ENCODE data around the gene IMP3. TPM values are rescaled to one million over a fixed set of nuclear protein-coding genes. Genes with fewer than 3 reads are reported as not detected.
"Not testable (repeated sequence)": the region's sequence is repeated elsewhere in the genome, so short reads cannot be mapped to it uniquely, and the experiment has no call there.

Gene IMP3
- total RNA-seq, 1 donor from 2014 or later = 54.9 TPM

GRCh38 chr15:75685195-75685594, 45.2 kb upstream of the IMP3 start:
- Histone ChIP-seq H3K4me1 (peaks cover 7% of the 10 kb centered on the region), H3K36me3 (no peaks in the 10 kb centered on the region), H3K4me3 (no peak overlapping the region), H3K27me3 (no peaks in the 10 kb centered on the region), H3K27ac (no peak overlapping the region), H3K9me3 (no peaks in the 10 kb centered on the region)
- no peak for ATAC-seq
- intact Hi-C loops (cut with DNase I) = no loop called here
- TF ChIP-seq CTCF (IDR thresholded peaks at IDR 0.05) = no peak
- no peak for DNase-seq

DNA sequence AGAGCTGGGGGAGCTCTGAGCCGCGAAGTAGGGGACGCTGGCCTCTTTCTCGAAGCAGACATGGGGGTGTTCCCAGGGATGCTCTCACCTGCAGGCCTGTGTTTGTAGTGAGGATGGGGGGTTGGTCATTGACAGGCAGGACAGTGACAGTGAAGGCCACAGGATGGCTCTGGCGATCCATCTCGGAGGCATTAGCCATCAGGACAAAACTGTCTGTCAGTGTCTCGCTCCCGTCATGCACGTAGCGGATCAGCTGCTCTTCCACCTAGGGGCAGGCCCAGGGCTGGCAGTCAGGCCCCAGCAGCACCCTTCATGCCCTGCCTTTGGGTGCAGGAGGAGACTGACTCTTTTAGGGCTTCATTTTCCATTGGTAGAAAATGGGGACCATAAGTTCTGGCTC, 44.6 kb upstream of the IMP3 start:
- TF ChIP-seq CTCF (IDR thresholded peaks at IDR 0.05) = no peak
- ATAC-seq = no peak
- no peak overlapping the region for H3K4me3 ChIP-seq
- no peak overlapping the region for H3K27ac ChIP-seq
- intact Hi-C loops (cut with DNase I) = no loop called here
- peaks cover 7% of the 10 kb centered on the region for H3K4me1 ChIP-seq
- DNase-seq = no peak
- no peaks in the 10 kb centered on the region for H3K9me3 ChIP-seq
- no peaks in the 10 kb centered on the region for H3K36me3 ChIP-seq
- no peaks in the 10 kb centered on the region for H3K27me3 ChIP-seq

DNA sequence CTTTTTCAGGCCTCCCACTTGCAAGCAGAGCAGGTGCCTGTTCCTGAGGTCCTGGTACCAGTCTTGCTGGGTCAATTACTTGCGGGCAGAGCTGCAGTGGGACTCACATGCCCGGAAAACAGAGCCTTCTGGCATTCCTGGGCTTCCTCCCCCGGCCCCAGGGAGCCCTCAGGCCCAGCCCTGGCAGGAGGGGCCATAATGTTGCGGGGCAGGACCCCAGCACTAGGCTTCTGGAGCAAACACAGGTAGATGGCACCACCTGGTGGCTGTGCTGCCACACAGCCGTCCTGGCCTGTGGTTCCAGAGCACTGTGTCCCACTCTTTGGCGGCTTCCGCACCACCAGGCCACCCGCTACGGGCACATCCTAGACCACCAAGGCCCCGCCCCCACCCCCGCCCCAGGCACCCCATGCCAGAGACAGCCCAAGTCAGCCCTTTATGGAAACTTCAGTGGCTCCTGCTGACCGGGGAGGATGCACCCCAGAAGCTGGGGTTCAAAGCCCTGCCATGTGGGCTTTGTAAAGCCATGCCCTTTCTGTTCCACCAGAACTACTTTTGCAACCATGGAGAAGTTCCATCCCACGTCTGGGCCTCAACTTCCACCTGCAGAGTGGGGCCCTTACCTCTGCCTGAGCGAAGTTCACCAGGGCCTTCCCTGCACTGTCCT, 43.8 kb upstream of the IMP3 start:
- not testable (repeated sequence) for H3K27ac ChIP-seq
- peak; percentile 79 for TF ChIP-seq CTCF (IDR thresholded peaks at IDR 0.05)

DNA sequence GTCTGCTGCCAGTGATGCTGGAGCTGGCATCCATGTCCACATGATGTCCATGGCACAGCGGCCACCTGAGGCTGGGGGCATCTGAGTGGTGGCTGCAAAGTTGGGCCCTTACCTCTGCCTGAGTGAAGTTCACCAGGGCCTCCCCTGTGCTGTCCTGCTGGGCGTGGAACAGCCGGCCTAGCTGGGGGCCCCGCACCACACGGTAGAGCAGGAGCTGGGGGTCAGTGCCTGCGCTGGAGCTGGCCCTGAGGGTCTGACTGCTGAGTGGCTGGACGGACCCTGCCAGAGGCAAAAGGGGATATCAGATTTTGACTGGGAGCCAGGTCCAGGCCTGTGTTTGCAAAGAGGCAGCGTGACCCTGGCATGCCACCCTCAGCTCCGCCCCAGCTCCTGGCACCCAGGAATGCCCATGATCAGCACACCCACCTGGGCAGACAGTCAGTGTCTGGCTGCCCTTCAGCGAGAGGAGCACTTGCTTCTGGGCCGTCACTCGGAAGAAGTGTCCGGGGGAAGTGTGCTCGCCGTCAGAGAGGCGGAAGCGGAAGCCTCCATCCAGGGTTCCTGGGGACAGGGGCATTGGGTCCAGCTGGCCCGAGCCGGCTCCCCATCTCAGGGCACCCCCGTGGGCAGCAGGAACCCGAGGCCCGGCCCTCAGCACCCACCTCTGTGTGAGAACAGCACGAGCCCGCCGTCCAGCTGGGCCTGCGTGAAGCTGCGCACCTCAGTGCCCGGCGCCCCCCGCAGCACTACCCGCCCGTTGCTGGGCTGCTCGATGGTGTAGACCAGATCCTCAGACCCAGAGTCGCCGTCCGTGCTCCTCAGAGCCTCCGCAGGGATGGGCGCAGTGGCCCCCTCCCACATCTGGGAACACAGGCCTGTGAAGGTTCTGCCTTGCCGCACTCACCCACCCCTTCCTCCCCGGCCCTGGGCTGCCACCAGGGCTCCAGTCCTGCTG, 42.4 kb upstream of the IMP3 start:
- Histone ChIP-seq H3K27me3 (no peaks in the 10 kb centered on the region), H3K27ac (no peak overlapping the region), H3K4me1 (peaks cover 7% of the 10 kb centered on the region), H3K4me3 (no peak overlapping the region), H3K36me3 (no peaks in the 10 kb centered on the region), H3K9me3 (no peaks in the 10 kb centered on the region)
- no peak for DNase-seq
- no peak for ATAC-seq
- intact Hi-C loops (cut with DNase I) = no loop called here
- TF ChIP-seq CTCF (IDR thresholded peaks at IDR 0.05) = no peak

More for the DNA sequence above, 43.8 kb upstream of the IMP3 start:
- H3K27me3 ChIP-seq; H3K9me3 ChIP-seq; H3K4me1 ChIP-seq; H3K4me3 ChIP-seq; intact Hi-C loops (cut with DNase I); H3K36me3 ChIP-seq: not testable (repeated sequence)
- ATAC-seq (peak; percentile 83), DNase-seq (peak; percentile 85)

GRCh38 chr15:75680007-75680789, 40.2 kb upstream of the IMP3 start:
- intact Hi-C loops (cut with DNase I) = no loop called here
- no peaks in the 10 kb centered on the region for H3K36me3 ChIP-seq
- H3K27ac ChIP-seq = no peak overlapping the region
- ATAC-seq = no peak
- H3K4me3 ChIP-seq = no peak overlapping the region
- no peak for DNase-seq
- peaks cover 9% of the 10 kb centered on the region for H3K4me1 ChIP-seq
- no peaks in the 10 kb centered on the region for H3K9me3 ChIP-seq
- no peaks in the 10 kb centered on the region for H3K27me3 ChIP-seq
- TF ChIP-seq CTCF (IDR thresholded peaks at IDR 0.05) = no peak

- H3K9me3 ChIP-seq; DNase-seq; H3K27ac ChIP-seq; H3K27me3 ChIP-seq; intact Hi-C loops (cut with DNase I); H3K4me3 ChIP-seq; H3K36me3 ChIP-seq; ATAC-seq: not testable (repeated sequence)
- peaks cover 14% of the 10 kb centered on the region for H3K4me1 ChIP-seq
These were observed 38.3 kb upstream of the IMP3 start for GRCh38 chr15:75678324-75678690.

Measured in upper lobe of right lung (tissue), 1 donor.